ENCODE measurements around the gene IGFALS.

IGFALS gene

DNA sequence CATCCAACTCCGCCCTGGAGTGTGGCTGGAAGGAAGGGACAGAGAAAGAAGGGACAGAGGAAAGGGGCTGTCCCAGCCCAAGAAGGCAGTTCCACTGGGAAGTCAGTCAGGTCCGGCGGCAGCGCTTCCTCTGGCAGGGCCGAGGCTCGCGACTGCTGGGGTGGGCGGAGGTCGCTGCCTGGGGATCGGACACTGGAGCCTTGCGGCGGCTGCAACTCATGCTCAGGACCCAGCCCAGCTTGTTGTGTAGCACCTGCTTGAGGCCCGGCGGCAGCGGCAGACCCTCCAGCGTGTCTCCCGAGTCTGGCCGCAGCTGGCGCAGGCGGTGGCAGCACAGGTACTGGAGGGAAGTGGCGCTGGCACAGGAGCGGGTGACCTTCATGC, 16.5 kb downstream of the IGFALS start:
- no peak for DNase-seq (ENCODE audit: low spot score)

DNA sequence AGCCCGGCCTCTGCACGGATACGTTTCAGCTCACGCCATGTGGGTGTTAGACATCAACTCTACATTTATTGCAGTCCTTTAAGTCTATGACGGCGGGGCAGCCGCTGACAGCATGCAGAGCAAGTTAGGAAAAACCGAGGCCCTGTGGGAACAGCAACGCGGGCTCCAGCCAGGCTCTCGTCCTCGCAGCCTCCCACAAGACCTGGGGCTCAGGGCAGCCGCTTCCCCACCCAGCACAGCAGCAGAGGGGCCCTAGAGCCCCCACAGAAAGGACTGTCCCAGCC, 16.9 kb downstream of the IGFALS start:
- DNase-seq (ENCODE audit: low spot score) = no peak

DNA sequence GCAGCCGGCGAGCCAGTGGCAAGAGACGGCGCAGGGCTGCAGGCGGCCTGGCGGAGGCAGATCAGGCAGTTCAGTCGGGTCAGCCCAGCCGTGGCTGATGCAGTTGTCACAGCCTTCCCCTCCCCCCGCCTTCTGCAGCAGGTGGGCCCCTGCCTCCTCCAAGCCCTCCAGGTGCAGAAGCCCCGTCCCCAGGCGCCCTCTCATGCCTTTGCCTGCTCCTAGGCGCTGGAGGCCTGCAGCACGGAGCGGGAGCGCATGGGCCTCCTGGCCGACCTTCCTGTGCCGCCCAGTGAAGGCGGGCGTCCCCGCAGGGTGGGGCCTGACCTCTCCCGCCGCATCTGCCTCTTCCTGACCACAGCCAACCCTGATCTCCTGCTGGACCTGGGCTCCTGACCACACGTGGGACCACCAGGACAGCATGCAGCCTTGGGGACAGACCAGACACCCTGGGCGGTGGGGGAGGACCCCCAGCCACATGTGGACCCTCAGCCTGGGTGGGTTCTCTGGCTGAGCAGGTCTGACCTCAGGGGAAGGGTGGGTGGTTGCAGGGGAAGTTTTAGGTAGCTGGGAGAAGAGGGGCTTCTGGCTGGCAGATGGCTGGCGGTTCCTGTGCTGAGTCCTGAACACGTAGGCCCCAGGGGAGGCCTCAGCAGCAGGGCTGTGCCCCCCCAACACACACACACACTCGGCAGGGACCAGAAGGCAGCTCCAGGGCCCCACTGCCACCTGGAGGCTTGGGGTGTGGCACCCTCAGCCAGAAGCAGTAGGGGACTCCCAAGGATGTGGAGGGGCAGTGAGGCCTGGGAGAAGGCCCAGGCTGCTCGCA, 17.4 kb downstream of the IGFALS start:
- peak; percentile 28 for DNase-seq (ENCODE audit: low spot score)

DNA sequence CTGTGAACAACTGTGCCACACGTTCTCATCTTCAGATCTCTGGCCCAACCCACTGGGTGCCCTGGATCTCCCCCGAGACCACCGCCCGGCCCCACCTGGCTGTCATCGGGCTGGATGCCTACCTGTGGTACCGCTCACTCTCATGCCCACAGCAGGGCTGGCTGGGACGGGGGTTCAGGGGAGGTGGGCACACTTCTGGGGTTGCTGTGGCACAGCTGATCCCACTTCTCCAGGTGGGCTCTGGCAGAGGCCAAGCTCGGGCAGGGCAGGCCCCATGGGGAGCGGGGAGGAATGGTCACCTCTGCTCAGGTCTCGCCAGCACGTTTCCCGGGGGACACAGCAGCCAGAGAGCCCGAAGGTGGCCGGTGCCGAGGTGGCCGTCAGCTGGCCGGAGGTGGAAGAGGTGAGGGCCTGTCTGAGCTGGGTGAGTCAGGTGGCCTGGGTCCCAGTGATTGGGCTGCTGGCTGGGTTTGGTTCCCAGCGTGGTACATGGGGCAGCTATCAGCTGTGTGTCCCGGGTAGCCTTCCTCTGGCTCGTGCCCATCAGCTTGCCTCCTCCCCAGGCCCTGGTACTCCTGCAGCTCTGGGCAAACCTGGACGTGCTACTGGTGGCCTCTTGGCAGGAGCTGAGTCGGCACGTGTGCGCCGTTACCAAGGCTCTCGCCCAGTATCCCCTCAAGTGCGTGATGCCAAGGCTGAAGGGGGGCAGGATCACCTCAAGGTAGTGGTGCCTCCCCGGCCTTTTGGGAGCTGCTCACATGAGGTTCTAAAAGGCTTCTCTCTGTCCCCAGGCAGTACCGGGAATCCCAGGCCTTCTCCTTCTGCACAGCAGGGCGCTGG, 18.3 kb downstream of the IGFALS start:
- DNase-seq (ENCODE audit: low spot score) = no peak

DNA sequence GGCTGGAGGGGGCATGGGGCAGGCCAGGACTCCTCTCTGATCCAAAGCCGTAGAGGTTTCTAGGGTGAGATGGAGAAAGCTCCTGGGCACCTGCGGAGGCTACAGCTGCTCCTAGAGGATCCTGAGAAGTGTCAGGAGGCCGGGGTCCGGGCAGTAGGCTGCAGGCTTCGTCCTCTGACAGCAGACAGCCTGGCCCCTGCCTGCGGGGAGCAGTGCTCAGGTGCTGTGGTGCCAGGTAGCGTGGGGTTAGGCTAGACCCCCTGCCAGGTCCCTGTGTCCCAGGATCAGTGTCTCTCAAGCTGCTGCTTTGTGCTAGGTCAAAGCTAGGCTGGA, 19.1 kb downstream of the IGFALS start:
- DNase-seq (ENCODE audit: low spot score) = no peak

DNA sequence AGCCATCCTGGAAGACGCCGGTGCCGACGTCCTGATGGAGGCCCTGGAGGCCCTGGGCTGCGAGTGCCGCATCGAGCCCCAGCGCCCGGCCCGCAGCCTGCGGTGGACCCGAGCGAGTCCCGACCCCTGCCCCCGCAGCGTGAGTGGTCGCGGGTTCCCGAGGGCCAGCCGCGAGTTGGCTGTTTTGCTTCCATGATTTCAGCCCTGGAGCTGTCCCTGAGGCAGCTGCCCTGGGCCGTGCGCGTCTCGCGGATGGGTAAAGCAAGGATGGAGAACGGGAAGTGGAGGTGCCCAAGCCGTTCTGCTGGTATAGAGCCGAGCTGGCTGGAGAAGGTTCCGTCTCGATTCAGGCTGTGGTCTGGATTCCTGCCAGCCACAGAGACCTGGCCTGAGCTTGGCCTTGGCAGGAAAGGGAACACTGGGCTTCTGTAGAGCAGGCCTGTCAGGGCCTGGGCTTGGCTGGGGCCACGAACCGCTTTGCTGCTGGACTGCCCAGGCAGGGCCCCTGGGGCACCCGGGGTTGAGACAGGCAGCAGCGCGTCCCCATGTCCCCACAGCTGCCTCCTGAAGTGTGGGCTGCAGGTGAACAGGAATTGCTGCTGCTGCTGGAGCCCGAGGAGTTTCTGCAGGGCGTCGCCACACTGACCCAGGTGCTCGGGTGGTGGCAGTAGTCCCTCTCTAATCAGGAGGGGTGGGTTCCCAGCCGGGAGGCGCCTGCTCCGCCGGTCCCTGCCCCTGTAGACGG, 19.6 kb downstream of the IGFALS start:
- no peak for DNase-seq (ENCODE audit: low spot score)

DNA sequence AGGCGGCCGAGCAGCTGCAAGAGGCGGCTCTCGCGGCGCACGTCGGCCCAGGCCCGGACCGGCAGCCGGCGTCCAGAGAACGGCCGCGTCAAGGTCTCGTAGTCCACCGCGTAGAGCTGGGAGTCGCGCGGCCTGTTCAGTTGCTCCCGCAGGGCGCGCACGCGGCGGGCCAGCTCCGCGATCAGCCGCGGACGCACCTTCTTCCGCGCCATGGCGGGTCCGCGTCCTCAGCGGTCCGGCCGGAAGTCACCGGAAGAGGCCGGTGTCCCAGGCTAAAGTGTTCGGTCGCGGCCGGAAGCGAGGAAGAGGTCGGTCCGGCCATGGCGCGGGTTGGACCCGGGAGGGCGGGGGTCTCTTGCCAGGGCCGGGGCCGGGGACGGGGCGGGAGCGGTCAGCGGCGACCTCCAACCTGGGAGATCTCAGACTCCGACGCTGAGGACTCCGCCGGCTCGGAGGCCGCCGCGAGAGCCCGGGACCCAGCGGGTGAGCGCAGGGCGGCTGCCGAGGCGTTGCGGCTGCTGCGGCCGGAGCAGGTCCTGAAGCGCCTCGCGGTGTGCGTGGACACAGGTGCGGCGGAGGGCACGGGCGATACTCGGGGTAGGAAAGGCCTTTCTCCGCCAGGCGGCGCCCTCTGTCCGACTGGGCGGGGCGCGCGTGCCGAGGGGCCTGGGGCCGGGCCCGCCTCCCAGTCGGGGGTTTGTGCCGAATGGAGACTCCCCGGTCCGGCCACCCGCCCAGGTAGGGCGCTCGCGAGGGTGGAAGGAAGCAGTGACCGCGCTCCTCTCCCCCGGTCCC, 20.4 kb downstream of the IGFALS start, which contains the start of gene MRPS34:
TSS of gene MRPS34 (minus strand) at position 227 of the 795 bp plus-strand sequence. CDS start at position 212, 15 bp downstream.
- peak; percentile 89 for DNase-seq (ENCODE audit: low spot score)

DNA sequence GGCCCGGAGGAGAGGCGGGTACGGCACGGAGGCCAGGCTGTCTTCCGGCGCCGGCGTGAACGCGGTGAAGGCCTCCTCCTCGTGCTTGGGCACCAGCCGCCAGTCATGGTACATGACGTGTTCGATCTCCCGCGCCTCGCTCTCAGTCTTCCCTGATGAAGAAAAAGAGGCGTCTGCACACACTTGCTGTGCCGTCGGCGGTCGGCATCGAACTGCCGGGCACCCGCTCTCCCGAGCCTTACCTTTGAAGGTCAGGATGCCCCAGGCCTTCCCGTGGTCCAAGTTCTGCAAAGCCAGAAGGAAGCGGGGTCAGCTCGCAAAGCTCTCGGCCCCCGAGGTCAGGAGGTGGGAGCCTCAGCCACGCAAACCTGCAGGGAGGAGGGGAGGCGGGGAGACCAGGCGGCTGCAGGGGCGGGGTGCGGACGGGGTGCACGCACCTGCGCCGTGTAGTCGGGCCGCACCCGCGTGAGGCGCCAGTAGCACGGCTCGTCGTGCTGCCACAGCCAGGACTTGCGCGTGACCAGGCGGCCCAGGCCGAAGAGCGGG, 21.1 kb downstream of the IGFALS start, which contains the start of gene EME2:
TSS of gene EME2 (plus strand) at position 449 of the 546 bp plus-strand sequence. CDS start 418 bp downstream, outside the sequence.
- peak; percentile 83 for DNase-seq (ENCODE audit: low spot score)

DNA sequence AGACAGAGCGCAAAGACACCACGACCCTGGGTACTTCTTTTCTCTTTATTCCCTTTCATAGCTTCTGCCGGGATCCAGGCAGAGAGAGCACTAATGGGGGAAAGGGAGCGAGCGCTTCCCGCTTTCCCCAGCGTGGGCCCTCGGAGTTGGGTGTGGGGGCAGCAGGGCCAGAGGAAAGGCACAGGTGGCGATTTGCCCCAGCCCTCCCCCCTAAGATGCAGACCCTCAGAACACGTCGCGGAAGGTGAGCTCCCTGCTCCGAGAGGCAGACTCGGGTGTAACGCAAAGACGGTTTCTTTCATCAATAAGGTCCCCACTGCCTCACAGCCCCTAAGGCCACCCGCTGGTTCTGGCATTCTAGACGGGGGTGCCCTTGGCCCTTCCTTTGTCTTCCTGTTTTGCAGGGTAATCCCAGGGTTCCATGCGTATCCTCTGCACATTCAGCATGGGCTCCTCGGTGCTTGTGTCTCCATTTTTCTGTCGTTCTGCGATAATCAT, 21.6 kb downstream of the IGFALS start:
- DNase-seq (ENCODE audit: low spot score) = peak; percentile 49

DNA sequence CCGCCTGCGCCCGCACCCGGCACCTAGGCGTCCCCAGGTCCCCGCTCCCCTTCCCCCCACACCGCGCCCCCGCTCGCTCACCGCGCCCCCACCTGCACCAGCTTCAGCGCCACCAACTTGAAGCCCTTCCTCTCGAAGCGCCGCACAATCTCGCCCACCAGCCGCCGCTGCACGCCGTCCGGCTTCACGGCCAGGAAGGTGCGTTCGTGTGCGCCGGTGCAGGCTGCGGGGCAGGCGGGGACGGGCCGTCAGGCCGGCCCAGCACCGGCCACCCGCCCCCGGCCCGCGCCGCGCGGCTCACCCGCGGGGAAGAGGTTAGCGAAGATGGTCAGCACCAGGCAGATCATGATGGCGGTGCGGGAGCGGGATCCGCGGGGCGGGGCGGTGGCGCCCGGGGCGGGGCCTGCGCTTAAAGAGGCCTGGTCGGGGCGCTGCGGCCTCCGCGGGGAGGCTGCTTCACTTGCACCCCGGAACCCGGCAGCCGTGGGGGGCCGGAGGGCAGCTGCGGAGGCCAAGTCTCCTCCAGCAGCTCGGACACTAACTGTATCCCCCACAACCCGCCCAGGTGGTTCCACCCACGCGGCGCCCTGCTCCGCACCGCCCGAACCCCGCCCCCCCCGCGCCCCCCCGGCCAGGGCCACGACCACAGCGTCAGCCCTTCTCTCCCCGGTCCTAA, 22.2 kb downstream of the IGFALS start, which contains the start of gene NME3:
TSS of gene NME3 (minus strand) at position 356 of the 676 bp plus-strand sequence. CDS start at position 347, 9 bp downstream.
- DNase-seq (ENCODE audit: low spot score) = peak; percentile 69

DNA sequence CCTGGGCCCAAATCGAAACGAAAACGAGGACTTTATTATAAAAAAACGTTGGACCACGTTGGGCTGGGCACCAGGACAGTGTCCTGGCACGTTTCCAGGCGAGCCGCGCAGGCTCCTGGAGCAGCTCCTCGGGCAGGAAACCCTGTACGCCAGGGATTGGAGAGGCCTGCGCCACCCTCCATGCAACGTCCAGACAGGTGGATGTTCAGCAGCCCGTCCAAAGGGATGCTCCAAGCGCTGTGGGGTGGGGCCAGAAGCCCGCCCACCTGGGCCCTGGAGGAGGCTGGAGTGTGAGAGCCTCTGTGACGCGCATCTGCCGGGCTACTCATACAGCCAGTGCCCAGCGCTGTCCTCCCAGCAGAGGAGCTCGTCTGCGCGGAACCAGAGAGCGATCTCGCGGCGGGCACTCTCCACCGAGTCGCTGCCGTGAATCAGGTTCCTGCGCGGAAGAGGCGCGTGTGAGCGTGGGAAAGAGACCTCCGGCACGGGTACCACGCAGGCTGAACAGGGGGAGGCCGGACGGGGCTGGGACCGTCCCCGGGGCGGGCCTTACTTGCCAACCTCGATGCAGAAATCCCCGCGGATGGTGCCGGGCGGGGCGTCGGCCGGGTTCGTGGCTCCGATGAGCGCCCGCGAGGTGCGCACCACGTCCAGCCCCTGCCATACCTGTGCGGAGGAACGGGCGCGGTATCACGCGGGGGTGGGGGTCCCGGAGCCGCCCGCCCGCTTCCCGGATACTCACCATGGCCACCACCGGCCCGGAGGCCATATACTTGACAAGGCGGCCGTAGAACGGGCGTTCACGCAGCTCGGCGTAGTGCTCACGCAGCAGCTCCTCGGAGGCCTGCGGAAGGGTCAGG, 22.9 kb downstream of the IGFALS start:
- no peak for DNase-seq (ENCODE audit: low spot score)

DNA sequence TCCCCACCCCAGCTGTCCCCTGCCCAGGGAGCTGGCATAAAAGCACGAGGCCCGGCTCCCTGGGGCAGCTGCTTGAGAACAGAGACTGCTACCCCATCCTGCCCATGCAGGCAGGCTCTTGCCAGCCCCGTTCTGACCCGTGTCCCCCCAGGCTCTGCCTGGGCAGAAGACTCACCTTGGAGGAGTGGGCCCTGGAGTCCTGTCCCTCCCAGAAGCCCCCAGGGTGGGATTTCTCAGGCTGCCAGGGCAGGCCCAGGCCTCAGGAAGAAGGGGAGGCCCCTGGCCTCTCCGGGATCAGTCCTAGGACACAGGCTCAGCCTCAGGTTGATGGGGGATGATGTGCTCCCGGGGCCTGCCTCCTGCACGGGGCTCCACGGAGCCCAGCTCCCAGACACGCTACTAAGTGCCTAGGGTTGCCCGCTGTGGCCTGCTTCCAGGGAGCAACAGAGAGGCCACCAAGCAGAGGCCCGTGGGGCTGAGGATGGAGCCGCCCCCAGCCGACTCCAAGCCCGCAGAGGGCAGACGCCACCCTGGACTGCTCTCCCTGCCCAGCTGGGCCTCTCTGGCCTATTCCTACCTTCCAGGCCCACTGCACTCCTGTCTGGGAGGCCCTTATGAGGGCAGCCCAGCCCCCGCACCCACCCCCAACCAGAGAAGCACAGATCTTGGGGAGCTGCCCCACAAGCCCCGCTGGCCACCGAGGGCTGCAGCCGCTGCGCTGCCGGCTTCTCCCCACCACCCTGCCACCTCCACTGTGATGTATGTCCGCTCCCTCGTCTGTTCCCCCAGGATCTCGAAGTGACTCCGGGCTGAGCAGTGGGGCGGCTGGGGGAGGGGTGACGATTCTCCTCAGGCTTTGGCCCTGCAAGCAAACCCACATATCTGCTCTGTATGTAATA, 23.9 kb downstream of the IGFALS start:
- DNase-seq (ENCODE audit: low spot score) = no peak

DNA sequence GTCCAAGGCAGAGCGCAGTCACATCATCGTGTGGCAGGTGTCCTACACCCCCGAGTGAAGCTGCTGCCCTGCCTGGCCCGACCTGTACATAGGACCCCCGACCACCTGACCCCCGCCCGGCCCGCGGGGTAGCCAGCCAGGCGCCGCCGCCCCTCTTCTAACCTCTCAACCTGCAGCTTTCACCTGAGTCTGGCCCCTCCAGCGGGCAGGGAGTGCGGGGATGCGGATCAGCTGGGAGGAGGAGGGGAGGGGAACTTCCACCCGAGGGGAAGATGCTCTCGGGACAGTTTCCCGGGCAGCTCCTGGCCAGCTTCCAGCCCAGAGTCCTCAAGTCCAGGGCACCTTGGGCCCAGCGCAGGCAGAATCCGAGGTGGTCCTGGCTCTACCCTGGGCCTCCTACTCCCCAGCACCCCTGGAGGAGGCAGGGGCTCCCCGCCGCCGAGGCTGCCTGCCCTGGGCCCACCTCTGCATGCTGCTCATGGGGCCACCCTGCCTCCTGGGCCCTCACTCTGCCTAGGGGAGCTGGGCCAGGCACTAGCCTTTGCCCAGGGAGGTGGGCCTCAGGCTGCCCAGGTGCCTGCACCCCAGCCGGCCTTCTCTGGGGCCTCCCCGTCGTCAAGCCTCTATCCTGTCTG, 24.6 kb downstream of the IGFALS start:
- no peak for DNase-seq (ENCODE audit: low spot score)

DNA sequence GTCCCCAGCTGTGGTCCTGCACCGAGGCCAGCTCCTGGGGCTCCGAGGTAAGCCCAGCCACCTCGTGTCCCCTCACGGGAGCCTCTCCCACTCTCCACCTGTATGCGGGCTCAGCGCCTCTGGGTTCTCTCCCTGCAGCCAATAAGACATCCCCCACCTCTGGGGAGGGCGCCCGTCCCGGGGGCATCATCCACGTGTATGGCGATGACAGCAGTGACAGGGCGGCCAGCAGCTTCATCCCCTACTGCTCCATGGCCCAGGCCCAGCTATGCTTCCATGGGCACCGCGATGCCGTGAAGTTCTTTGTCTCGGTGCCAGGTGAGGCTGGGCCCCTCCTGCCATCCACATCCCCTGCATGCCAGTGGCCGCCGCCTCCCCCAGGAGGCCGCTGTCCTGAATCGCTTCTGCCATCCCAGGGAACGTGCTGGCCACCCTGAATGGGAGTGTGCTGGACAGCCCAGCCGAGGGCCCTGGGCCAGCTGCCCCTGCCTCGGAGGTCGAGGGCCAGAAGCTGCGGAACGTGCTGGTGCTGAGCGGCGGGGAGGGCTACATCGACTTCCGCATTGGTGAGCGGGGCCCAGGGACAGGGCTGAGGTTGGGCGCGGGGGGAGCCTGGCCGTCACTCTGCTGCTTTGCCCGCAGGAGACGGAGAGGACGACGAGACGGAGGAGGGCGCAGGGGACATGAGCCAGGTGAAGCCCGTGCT, 25.3 kb downstream of the IGFALS start:
- no peak for DNase-seq (ENCODE audit: low spot score)

DNA sequence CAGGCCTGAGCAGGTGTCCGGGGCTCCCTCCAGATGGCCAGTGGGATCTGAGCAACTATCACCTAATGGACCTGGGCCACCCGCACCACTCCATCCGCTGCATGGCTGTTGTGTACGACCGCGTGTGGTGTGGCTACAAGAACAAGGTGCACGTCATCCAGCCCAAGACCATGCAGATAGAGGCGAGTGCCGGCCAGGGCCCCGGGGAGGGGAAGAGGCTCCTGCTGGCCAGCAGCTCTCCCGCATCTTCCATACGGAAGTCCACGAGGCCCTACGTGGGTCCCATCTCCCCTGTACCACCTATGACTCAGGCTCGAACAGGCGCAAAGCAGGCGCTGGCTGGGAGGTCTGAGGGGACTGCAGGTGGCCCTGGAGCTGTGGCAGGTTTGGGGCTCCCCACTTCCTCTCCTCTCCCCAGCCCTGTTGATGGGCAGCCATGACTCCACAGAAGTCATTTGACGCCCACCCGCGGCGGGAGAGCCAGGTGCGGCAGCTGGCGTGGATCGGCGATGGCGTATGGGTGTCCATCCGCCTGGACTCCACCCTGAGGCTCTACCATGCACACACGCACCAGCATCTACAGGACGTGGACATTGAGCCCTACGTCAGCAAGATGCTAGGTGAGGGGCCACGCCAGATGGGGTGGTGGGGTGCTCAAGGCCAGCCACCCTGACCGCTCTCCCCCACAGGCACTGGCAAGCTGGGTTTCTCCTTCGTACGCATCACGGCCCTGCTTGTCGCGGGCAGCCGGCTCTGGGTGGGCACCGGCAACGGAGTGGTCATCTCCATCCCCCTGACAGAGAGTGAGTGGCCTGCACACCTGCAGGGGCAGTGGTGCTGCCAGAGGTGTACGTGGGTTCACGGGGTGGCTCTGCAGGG, 26.1 kb downstream of the IGFALS start:
- DNase-seq (ENCODE audit: low spot score) = no peak

DNA sequence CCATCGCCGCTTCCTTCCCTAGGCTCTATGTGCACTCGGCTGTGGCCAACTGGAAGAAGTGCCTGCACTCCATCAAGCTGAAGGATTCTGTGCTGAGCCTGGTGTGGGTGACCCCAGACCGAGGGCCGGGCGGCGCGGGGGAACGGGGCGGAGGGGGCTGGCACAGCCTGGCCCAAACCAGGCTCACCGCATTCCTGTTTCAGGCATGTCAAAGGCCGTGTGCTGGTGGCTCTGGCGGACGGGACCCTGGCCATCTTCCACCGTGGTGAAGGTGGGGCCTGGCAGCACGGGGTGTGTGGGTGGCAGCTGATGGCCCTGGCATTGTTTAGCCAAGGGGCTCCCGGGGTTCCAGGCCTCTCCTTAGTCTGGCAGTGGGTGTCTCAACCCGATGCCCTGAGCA, 26.8 kb downstream of the IGFALS start:
- DNase-seq (ENCODE audit: low spot score) = no peak
